SK-N-MC (cell line): ENCODE measurements around the gene CALML3.

ENCODE experiments used
- EZH2 ChIP-seq: fragments of 200-600 bp; sonication (generic); IDR thresholded peaks from one replicate; pipeline ENCODE4 v1.6.1; 2017; ENCODE audit warnings: antibody characterized with exemption
- FOXP2 ChIP-seq: optimal IDR thresholded peaks from 2 replicates; pipeline ENCODE3; 2011; ENCODE audit warnings: mild to moderate bottlenecking, moderate library complexity; ENCODE audit not compliant: insufficient read depth; ENCODE audit errors: extremely low read length, control extremely low read depth
- POLR2AphosphoS5 ChIP-seq: IDR thresholded peaks from 2 replicates; pipeline ENCODE4 v1.6.1; 2012; ENCODE audit warnings: mild to moderate bottlenecking, low read depth, low read length, borderline replicate concordance

GRCh38 chr10:5537684-5538083 is 12.9 kb downstream of the CALML3 start:
- TF ChIP-seq FOXP2 (no peak), POLR2AphosphoS5 (no peak), EZH2 (no peak)
